Glutamatergic neuron (in vitro differentiated cells): ENCODE results near the gene UBE2E2. TPM values are rescaled to one million over a fixed set of nuclear protein-coding genes. Genes with fewer than 3 reads are reported as not detected.

ENCODE experiments used
- DNase-seq: peaks from one replicate; pipeline ENCODE4 v3.0.0; 2022
- H3K27ac Mint-ChIP-seq: one replicate; pipeline ENCODE4 v1.8.0; 2020; ENCODE audit warnings: mild to moderate bottlenecking, mixed read lengths, inconsistent platforms; ENCODE audit not compliant: unreplicated experiment
- H3K27me3 Mint-ChIP-seq: one replicate; pipeline ENCODE4 v1.8.0; 2020; ENCODE audit warnings: mild to moderate bottlenecking, moderate library complexity, mixed read lengths, inconsistent platforms; ENCODE audit not compliant: unreplicated experiment
- H3K36me3 Mint-ChIP-seq: one replicate; pipeline ENCODE4 v1.8.0; 2020; ENCODE audit warnings: mild to moderate bottlenecking, mixed read lengths, inconsistent platforms; ENCODE audit not compliant: unreplicated experiment
- H3K4me1 Mint-ChIP-seq: one replicate; pipeline ENCODE4 v1.8.0; 2020; ENCODE audit warnings: mild to moderate bottlenecking, low read depth, mixed read lengths, inconsistent platforms; ENCODE audit not compliant: unreplicated experiment
- H3K4me3 Mint-ChIP-seq: one replicate; pipeline ENCODE4 v1.8.0; 2020; ENCODE audit warnings: mild to moderate bottlenecking, mixed read lengths, inconsistent platforms; ENCODE audit not compliant: unreplicated experiment
- H3K9me3 Mint-ChIP-seq: one replicate; pipeline ENCODE4 v1.8.0; 2020; ENCODE audit warnings: mild to moderate bottlenecking, moderate library complexity, mixed read lengths, inconsistent platforms; ENCODE audit not compliant: unreplicated experiment
- total RNA-seq: library from RNA; stranded (reverse); fragmentation: NEBNext Ultra II Directional; extraction: Animal tissue kit (Norgen Biotek cat#: 25700); gene quantifications from one replicate; pipeline ENCODE4 v1.2.1, GENCODE V29; 2021; ENCODE audit not compliant: unreplicated experiment
- TF ChIP-seq, protein P1 (sequence below): fragments of 200-600 bp; sonication (generic); IDR thresholded peaks from one replicate; pipeline ENCODE4 v1.5.0; 2021; ENCODE audit not compliant: partially characterized antibody, unreplicated experiment

Gene UBE2E2
- total RNA-seq, 1 donor from 2014 or later: 40.6 TPM

DNA sequence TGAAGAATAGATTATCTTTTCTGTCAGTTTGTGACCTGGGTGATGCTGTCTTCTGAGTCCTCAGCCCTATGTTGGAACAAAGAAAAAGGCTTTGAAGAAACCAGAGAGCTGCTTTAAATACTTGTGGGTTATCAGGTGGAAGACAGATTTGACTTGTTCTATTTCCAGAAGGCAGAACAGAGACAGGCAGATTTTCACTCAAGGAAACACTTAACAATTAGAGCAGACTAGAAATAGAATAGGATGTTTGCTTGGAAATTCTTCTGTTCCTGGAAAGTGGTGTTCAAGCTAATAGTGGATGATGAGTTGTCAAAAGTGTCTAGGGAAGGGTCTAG is 219.4 kb downstream of the UBE2E2 start:
- peaks cover 3% of the 10 kb centered on the region for H3K4me1 Mint-ChIP-seq
- no peaks in the 10 kb centered on the region for H3K27me3 Mint-ChIP-seq
- no peak overlapping the region for H3K4me3 Mint-ChIP-seq
- H3K36me3 Mint-ChIP-seq: no peaks in the 10 kb centered on the region
- H3K9me3 Mint-ChIP-seq: no peaks in the 10 kb centered on the region
- TF ChIP-seq, protein P1, sequence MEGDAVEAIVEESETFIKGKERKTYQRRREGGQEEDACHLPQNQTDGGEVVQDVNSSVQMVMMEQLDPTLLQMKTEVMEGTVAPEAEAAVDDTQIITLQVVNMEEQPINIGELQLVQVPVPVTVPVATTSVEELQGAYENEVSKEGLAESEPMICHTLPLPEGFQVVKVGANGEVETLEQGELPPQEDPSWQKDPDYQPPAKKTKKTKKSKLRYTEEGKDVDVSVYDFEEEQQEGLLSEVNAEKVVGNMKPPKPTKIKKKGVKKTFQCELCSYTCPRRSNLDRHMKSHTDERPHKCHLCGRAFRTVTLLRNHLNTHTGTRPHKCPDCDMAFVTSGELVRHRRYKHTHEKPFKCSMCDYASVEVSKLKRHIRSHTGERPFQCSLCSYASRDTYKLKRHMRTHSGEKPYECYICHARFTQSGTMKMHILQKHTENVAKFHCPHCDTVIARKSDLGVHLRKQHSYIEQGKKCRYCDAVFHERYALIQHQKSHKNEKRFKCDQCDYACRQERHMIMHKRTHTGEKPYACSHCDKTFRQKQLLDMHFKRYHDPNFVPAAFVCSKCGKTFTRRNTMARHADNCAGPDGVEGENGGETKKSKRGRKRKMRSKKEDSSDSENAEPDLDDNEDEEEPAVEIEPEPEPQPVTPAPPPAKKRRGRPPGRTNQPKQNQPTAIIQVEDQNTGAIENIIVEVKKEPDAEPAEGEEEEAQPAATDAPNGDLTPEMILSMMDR: no peak
- H3K27ac Mint-ChIP-seq: no peak overlapping the region
- DNase-seq: no peak

DNA sequence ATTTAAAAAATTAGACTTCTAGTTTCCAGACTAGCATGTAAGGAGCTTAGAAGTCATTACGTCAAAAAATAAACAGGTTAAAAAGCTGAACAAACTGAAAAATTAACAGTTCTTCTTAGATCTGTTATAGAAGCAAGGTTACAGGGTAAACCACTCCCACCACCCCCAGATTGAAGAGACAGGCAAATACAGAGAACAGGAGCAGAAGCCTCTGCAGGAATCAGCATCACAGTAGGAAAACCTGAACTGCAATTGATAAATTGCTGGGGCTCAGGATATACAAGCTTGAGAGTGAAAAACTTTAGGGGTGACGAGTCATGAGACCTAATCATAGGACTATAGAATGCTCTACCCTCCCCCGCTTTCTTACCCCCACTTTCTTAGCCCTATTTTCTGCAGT is 222.3 kb downstream of the UBE2E2 start:
- Mint-ChIP-seq H3K36me3 (no peaks in the 10 kb centered on the region), H3K27me3 (no peaks in the 10 kb centered on the region), H3K27ac (no peak overlapping the region), H3K4me3 (no peak overlapping the region), H3K9me3 (no peaks in the 10 kb centered on the region), H3K4me1 (peaks cover 3% of the 10 kb centered on the region)
- TF ChIP-seq, protein P1: no peak
- no peak for DNase-seq

DNA sequence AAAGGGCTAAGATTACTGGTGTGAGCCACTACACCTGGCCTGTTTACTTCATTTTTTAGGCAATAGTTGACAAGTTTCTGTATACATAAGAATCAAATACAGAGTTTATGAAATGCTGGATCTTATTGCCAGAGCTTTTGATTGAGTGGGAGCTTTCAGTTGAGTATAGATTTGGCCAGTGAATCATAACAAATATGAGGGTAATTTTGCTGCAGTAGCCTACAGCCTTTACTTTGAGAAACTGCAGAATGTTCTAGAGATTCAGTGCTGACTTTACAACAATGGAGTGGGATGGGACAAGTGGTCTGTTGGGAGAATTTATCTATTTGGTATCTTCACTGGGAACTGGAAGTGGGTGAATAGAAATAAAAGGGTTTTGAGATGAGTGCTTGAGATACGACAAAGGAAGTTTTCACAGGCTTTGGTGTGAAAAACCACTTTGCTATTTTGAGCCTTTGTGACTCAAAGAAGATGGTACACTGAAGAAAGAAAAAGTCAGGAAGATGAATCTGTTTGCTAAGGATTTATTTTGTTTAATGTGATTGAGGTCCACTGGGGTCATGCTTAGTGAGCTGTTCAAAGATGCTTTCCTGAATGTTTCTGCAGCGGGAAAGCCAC is 227.8 kb downstream of the UBE2E2 start:
- no peaks in the 10 kb centered on the region for H3K36me3 Mint-ChIP-seq
- no peaks in the 10 kb centered on the region for H3K27me3 Mint-ChIP-seq
- no peak overlapping the region for H3K27ac Mint-ChIP-seq
- no peaks in the 10 kb centered on the region for H3K4me1 Mint-ChIP-seq
- TF ChIP-seq, protein P1: no peak
- no peaks in the 10 kb centered on the region for H3K9me3 Mint-ChIP-seq
- DNase-seq: no peak
- H3K4me3 Mint-ChIP-seq: no peak overlapping the region

DNA sequence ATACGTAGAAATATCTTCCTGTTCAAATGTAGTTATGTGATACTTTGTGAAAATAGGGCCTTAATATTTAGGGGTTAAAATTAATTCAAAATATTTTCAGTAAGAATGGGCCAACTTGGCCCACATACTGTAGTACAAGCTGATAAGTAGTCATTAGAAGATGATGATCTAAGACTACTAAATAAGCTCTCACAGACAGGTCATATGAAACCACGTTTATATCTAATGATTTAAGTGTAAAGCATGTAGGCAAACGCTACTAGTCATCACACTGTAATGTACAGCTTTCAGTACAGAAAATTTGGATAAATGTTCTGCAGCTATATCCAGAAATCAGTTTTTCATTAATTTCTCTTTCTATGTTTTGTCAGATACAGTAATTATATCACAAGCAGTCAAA is 228.6 kb downstream of the UBE2E2 start:
- H3K36me3 Mint-ChIP-seq: no peaks in the 10 kb centered on the region
- no peaks in the 10 kb centered on the region for H3K4me1 Mint-ChIP-seq
- no peak overlapping the region for H3K4me3 Mint-ChIP-seq
- no peak overlapping the region for H3K27ac Mint-ChIP-seq
- TF ChIP-seq, protein P1: no peak
- DNase-seq: no peak
- H3K27me3 Mint-ChIP-seq: no peaks in the 10 kb centered on the region
- H3K9me3 Mint-ChIP-seq: no peaks in the 10 kb centered on the region

DNA sequence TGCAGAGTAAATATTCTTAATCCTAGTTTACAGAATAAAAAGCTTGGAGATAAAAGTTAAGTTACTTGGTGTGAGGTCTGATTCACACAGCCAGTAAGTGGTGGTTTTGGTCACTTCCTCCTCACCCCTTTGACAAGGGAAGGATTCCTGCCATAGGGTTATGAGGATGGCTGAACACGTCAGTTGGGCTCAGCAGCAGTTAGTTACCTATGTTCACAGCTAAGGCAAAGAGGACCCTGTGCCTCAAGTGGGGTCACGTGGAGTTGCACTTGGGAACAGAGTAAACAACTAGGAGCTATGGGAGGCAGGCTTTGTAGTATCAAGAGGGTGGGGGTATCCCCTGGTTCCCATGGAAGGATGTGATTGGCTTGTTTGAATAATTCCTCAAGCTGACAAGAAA is 232.2 kb downstream of the UBE2E2 start:
- Mint-ChIP-seq H3K9me3 (no peaks in the 10 kb centered on the region), H3K4me3 (no peak overlapping the region)

More for the DNA sequence above, 232.2 kb downstream of the UBE2E2 start:
- Mint-ChIP-seq H3K4me1 (no peaks in the 10 kb centered on the region), H3K36me3 (no peaks in the 10 kb centered on the region), H3K27ac (no peak overlapping the region), H3K27me3 (no peaks in the 10 kb centered on the region)
- DNase-seq: no peak
- TF ChIP-seq, protein P1: no peak
